WI38 (cell line): ENCODE measurements around the gene FBN3.

Experiments used
- H3K4me3 ChIP-seq: 2 replicates; pipeline ENCODE4 v1.5.1; 2011; ENCODE audit warnings: low read depth, mild to moderate bottlenecking, control low read depth, low read length
- TF ChIP-seq, protein P1 (sequence below): IDR thresholded peaks from 2 replicates; pipeline ENCODE4 v1.5.1; 2012; ENCODE audit warnings: low read depth, mild to moderate bottlenecking, control low read depth, low read length

The FBN3 gene

DNA sequence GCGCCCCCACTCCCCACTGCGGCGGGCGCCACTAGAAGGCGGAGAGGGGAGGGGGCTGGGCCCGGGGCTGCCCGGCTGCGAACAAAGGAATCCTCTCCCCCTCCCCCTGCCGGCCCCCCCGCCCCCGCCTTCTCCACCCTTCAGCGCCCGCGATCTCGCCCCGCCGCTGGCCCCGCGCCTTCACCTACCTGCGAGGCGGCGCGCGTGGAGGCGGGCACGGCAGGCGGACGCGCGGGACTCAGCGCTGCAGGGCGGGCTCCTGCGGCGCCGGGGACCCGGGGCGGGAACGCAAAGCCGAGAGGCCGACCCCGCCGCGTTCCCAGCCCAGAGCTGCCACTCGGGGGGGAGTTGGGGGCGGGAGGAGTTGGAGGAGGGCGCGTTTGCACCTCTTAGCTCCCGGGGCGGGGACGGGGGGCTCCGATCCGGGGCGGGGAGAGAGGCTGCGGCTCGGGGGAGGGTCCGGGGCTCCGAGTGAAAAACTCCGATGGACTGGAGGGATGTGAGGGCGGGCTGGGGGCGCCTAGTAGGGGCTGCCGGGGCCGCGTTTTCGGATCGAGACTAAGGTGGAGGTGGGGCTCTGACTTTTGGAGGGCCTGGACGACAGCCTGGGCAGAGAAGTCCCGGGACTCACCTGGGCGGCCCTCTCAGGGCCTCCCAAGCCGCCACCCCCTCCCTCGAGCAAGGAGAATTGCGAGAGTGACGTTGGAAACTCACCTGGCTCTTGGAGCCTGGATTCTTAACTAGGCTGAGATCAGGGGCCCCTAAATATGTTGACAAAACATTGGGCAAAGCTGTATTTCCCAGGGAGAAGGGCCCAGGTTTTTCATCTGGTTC is at the start of gene FBN3:
Gene FBN3 (minus strand): TSS at position 332 of the 834 bp plus-strand sequence. CDS start 2,112 bp downstream, outside the sequence.
- H3K4me3 ChIP-seq: no peak within 1 kb of the TSS
- TF ChIP-seq, protein P1, sequence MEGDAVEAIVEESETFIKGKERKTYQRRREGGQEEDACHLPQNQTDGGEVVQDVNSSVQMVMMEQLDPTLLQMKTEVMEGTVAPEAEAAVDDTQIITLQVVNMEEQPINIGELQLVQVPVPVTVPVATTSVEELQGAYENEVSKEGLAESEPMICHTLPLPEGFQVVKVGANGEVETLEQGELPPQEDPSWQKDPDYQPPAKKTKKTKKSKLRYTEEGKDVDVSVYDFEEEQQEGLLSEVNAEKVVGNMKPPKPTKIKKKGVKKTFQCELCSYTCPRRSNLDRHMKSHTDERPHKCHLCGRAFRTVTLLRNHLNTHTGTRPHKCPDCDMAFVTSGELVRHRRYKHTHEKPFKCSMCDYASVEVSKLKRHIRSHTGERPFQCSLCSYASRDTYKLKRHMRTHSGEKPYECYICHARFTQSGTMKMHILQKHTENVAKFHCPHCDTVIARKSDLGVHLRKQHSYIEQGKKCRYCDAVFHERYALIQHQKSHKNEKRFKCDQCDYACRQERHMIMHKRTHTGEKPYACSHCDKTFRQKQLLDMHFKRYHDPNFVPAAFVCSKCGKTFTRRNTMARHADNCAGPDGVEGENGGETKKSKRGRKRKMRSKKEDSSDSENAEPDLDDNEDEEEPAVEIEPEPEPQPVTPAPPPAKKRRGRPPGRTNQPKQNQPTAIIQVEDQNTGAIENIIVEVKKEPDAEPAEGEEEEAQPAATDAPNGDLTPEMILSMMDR: no peak

DNA sequence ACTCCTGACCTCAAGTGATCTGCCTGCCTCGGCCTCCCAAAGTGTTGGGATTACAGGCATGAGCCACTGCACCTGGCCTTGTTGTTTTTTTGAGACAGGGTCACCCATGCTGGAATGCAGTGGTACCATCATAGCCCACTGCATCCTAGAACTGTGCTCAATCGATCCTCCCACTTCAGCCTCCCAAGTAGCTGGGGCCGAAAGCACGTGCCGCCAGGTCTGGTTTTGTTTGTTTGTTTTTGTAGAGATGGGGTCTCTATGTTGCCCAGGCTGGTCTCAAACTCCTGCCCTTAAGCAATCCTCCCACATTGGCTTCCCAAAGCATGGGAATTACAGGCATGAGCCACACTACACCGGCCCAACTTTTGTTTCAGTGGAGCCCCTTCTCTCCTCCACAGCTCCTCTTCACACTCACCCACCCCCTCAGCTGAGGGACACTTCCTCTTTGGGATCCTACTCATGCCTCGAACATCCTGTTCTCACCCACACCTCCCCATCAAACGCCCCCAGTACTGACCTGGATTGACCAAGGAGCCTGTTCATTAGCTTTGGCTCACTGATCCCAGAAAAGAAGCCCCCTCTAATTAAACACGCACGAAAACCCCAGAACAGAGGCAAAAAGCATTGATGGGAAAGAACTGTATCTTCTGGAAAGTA is 47.0 kb upstream of the FBN3 start:
- TF ChIP-seq, protein P1: no peak
- no peak overlapping the region for H3K4me3 ChIP-seq

DNA sequence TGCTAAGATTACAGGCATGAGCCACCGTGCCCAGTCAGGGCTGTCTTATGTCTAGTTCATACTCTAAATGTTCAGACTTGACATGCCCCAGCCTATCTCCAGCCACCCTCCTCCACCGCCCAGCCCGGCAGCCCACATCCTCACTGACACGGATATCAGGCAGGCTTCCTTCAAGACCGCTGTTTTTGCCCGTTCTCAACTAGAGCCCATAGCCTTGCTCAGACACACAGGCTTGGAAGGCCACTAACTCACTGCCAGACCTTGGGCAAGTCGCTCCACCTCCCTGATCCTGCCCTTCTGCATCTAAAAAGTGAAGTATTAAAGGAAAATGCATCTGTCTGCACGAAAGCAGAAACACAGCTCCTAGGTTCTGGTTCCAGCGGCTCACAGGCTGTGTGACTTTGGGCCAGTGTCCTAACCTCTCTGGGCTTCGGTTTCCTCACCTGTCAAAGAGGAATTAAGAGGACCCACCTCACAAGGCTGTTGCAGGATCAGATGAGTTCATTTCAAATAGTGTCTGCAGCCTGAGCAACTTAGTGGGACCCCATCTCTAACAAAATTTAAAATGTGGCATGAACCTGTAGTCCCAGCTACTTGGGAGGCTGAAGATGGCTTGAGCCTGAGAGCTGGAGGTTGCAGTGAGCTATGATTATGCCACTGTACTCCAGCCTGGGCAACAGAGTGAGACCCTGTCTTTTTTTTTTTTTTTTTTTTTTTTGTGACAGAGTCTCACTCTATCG is 45.3 kb upstream of the FBN3 start:
- no peak overlapping the region for H3K4me3 ChIP-seq

DNA sequence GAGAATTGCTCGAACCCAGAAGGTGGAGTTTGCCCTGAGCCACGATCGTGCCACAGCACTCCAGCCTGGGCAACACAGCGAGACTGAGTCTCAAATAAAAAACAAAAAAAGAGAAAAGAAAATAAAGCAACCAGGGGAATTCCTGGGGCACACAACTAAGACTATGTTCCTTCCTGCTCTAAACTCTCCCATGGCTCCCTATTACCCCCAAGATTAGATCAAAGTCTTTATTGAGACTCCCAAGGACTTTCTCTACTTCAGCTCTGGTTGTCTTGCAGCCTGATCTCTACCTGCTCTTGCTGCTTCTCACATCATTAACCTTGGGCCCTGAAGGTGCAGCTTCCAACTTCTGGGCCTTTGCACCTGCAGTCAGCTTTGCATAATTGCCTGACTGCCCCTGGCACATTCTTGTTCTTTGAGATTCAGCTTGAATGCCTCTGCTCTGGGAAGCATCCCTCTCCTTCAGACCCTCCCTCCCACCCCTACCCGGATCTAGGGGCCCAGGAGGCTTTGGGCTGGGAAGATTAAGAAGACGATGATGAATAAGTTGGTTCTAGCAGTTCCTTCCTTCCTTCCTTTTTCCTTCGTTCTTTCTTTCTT is 42.9 kb upstream of the FBN3 start:
- no peak overlapping the region for H3K4me3 ChIP-seq
- TF ChIP-seq, protein P1: no peak

More for the DNA sequence above, 45.3 kb upstream of the FBN3 start:
- TF ChIP-seq, protein P1: no peak

DNA sequence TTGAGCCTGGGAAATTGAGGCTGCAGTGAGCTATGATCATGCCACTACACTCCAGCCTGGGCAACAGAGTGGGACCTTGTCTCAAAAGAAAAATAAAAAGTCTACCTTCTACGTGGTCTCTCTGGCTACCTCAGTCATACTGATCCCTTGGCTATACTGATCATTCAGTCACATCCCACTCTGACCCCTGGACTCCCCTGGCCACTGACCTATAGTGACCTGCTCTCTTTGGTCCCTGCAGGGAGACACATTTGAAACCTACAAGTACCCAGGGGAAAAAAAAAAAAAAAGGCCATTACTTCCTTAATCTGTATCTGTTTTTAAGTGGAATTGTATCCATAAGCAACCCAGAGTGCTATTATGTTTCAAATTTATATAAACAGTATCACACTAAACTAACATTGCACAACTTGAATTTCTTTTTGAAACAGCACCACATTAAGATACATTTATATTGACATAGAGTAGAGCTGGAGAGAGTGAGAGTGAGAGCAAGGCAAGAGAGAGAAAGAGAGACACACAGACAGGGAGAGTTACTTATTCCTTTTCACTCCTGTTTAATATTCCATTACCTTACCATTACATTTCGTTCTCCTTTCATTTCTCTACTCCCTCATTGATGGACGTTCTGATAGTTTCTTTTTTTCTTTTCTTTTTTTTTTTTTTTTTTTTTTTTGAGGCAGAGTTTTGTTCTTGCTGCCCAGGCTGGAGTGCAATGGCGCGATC is 36.1 kb upstream of the FBN3 start:
- H3K4me3 ChIP-seq: no peak overlapping the region
- TF ChIP-seq, protein P1: no peak

DNA sequence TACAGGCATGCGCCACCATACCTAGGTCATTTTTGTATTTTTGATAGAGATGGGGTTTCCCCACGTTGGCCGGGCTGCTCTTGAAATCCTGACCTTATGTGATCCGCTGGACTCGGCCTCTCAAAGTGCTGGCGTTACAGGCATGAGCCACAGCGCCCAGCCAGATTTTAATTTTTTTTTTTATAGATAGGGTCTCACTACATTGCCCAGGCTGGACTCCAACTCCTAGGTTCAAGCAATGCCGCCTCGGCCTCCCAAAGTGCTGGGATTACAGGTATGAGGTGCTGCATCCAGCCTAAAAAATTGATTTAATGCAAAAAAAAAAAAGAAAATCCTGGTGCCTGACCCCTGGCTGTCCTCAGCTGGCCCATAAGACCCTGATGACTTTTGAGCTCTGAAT is 34.9 kb upstream of the FBN3 start:
- TF ChIP-seq, protein P1: no peak

More for the DNA sequence above, 34.9 kb upstream of the FBN3 start:
- no peak overlapping the region for H3K4me3 ChIP-seq
